ENCODE data around the gene PSMB11.

The PSMB11 gene

GRCh38 chr14:23080474-23080873 is 38.5 kb downstream of the PSMB11 start:
- DNase-seq (ENCODE audit: low read depth, low spot score), result no peak
- no peak for TF ChIP-seq CTCF (IDR thresholded peaks at IDR 0.05; ENCODE audit: low read depth, low read length)
- H3K4me3 ChIP-seq (ENCODE audit: low read depth, low read length), result no peak overlapping the region
- in situ Hi-C loops (cut with HindIII; ENCODE audit: low sequenced_read_pairs), result no loop called here

- in situ Hi-C loops (cut with HindIII; ENCODE audit: low sequenced_read_pairs), result no loop called here
- DNase-seq (ENCODE audit: low read depth, low spot score), result no peak
- TF ChIP-seq CTCF (IDR thresholded peaks at IDR 0.05; ENCODE audit: low read depth, low read length), result no peak
- H3K4me3 ChIP-seq (ENCODE audit: low read depth, low read length), result no peak overlapping the region
Observed at GRCh38 chr14:23085458-23085857, 43.4 kb downstream of the PSMB11 start.

GRCh38 chr14:23086565-23086964 is 44.6 kb downstream of the PSMB11 start:
- in situ Hi-C loops (cut with HindIII; ENCODE audit: low sequenced_read_pairs), result no loop called here
- DNase-seq (ENCODE audit: low read depth, low spot score), result no peak
- H3K4me3 ChIP-seq (ENCODE audit: low read depth, low read length), result no peak overlapping the region
- TF ChIP-seq CTCF (IDR thresholded peaks at IDR 0.05; ENCODE audit: low read depth, low read length), result no peak

- H3K4me3 ChIP-seq (ENCODE audit: low read depth, low read length), result no peak overlapping the region
- no peak for DNase-seq (ENCODE audit: low read depth, low spot score)
- TF ChIP-seq CTCF (IDR thresholded peaks at IDR 0.05; ENCODE audit: low read depth, low read length), result no peak
- in situ Hi-C loops (cut with HindIII; ENCODE audit: low sequenced_read_pairs), result no loop called here
Observed at GRCh38 chr14:23089498-23090253, 47.7 kb downstream of the PSMB11 start.

- no peak for DNase-seq (ENCODE audit: low read depth, low spot score)
- TF ChIP-seq CTCF (IDR thresholded peaks at IDR 0.05; ENCODE audit: low read depth, low read length), result no peak
- H3K4me3 ChIP-seq (ENCODE audit: low read depth, low read length), result no peak overlapping the region
- in situ Hi-C loops (cut with HindIII; ENCODE audit: low sequenced_read_pairs), result no loop called here
Observed at GRCh38 chr14:23090254-23090636, 48.2 kb downstream of the PSMB11 start.

GRCh38 chr14:23091294-23092225 is 49.5 kb downstream of the PSMB11 start:
- no peak for DNase-seq (ENCODE audit: low read depth, low spot score)
- in situ Hi-C loops (cut with HindIII; ENCODE audit: low sequenced_read_pairs), result no loop called here
- TF ChIP-seq CTCF (IDR thresholded peaks at IDR 0.05; ENCODE audit: low read depth, low read length), result no peak
- H3K4me3 ChIP-seq (ENCODE audit: low read depth, low read length), result no peak overlapping the region

All from astrocyte of the spinal cord (primary cell).